Stomach smooth muscle (tissue), 2 donors: ENCODE measurements around the gene FRK.
"Not testable (repeated sequence)": the region's sequence is repeated elsewhere in the genome, so short reads cannot be mapped to it uniquely, and the experiment has no call there.

ENCODE experiments used
- H3K27ac ChIP-seq: one replicate; pipeline ENCODE4 v1.7.0; 2013; ENCODE audit warnings: mild to moderate bottlenecking, low read length, inconsistent platforms
- H3K27me3 ChIP-seq, 2 donors: one replicate each; pipeline ENCODE4 v1.7.0; 2013; ENCODE audit warnings: low read length in 2 of 2; ENCODE audit not compliant: insufficient read depth in 2 of 2, control insufficient read depth in 1 of 2
- H3K36me3 ChIP-seq, 2 donors: one replicate each; pipeline ENCODE4 v1.7.0; 2013; ENCODE audit warnings: low read length in 2 of 2; ENCODE audit not compliant: control insufficient read depth in 2 of 2, insufficient read depth in 2 of 2
- H3K4me1 ChIP-seq: one replicate; pipeline ENCODE4 v1.7.0; 2013; ENCODE audit warnings: low read length; ENCODE audit not compliant: control insufficient read depth, insufficient read depth
- H3K4me3 ChIP-seq, 2 donors: one replicate each; pipeline ENCODE4 v1.7.0; 2013; ENCODE audit warnings: low read length in 2 of 2
- H3K9ac ChIP-seq, 2 donors: one replicate each; pipeline ENCODE4 v1.7.0; 2013; ENCODE audit warnings: low read length in 2 of 2, mild to moderate bottlenecking in 1 of 2
- H3K9me3 ChIP-seq, 2 donors: one replicate each; pipeline ENCODE4 v1.7.0; 2013; ENCODE audit warnings: low read length in 2 of 2; ENCODE audit not compliant: control insufficient read depth in 2 of 2
- donor health status: healthy.
- donor health status: Pancreatic carcinoma.

The FRK gene

GRCh38 chr6:116096979-116097816, 36.5 kb upstream of the FRK start:
- H3K27me3 ChIP-seq, result no peaks in the 10 kb centered on the region
- peaks cover 0 to 4% of the 10 kb centered on the region in 2 donors for H3K9me3 ChIP-seq
- H3K27ac ChIP-seq, result no peak overlapping the region

GRCh38 chr6:116096048-116096759, 35.5 kb upstream of the FRK start:
- H3K27ac ChIP-seq, H3K4me1 ChIP-seq: not testable (repeated sequence)

More at GRCh38 chr6:116096979-116097816, 36.5 kb upstream of the FRK start:
- Histone ChIP-seq H3K9ac (no peak overlapping the region), H3K4me1 (peaks cover 5% of the 10 kb centered on the region), H3K36me3 (no peaks in the 10 kb centered on the region), H3K4me3 (no peak overlapping the region)

DNA sequence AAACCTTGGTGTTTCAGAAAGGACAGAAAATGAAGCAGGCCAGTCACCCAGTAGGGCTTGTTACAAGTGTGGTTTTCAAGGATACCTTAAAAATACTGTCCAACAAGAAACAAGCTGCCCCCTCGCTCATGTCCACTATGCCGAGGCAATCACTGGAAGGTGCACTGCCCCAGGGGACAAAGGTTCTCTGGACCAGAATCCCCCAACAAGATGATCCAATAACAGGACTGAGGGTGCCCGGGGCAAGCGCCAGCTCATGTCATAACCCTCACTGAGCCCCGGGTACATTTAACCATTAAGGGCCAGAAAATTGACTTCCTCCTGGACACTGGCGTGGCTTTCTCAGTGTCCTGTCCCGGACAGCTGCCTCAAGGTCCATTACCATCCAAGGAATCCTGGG, 33.4 kb upstream of the FRK start:
- H3K27me3 ChIP-seq, result no peaks in the 10 kb centered on the region
- no peaks in the 10 kb centered on the region for H3K4me1 ChIP-seq
- peaks cover 0 to 4% of the 10 kb centered on the region in 2 donors for H3K9me3 ChIP-seq
- H3K36me3 ChIP-seq, result no peaks in the 10 kb centered on the region
- no peak overlapping the region for H3K9ac ChIP-seq
- no peak overlapping the region for H3K27ac ChIP-seq
- H3K4me3 ChIP-seq, result no peak overlapping the region

More at GRCh38 chr6:116096048-116096759, 35.5 kb upstream of the FRK start:
- H3K9me3 ChIP-seq, H3K36me3 ChIP-seq, H3K9ac ChIP-seq, H3K27me3 ChIP-seq, H3K4me3 ChIP-seq: not testable (repeated sequence)

GRCh38 chr6:116090251-116090650, 29.6 kb upstream of the FRK start:
- Histone ChIP-seq H3K9ac (no peak overlapping the region), H3K4me1 (no peaks in the 10 kb centered on the region), H3K27ac (no peak overlapping the region), H3K4me3 (no peak overlapping the region), H3K9me3 (no peaks in the 10 kb centered on the region), H3K27me3 (no peaks in the 10 kb centered on the region), H3K36me3 (no peaks in the 10 kb centered on the region)

DNA sequence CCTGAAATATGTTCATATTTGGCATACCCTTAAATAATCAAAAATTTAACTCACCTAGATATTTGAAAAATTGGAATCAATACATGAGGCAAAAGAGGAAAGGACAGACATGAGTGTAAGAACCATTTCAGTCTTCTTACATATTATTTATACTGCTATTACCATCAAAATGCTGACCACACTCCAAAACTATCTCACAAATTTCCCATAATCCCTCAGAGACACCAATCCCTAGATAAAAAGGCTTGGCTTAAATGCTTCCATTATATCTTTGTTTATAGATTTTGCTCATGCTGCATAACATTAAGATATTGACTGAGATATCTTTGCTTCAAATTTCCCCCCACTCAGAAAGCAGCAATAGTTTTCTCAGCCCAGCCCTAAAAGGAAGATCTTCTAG, 28.3 kb upstream of the FRK start:
- H3K4me1 ChIP-seq, result no peaks in the 10 kb centered on the region
- H3K27ac ChIP-seq, result no peak overlapping the region
- no peak overlapping the region for H3K4me3 ChIP-seq
- H3K36me3 ChIP-seq, result no peaks in the 10 kb centered on the region
- H3K9ac ChIP-seq, result no peak overlapping the region
- H3K27me3 ChIP-seq, result no peaks in the 10 kb centered on the region
- H3K9me3 ChIP-seq, result no peaks in the 10 kb centered on the region

DNA sequence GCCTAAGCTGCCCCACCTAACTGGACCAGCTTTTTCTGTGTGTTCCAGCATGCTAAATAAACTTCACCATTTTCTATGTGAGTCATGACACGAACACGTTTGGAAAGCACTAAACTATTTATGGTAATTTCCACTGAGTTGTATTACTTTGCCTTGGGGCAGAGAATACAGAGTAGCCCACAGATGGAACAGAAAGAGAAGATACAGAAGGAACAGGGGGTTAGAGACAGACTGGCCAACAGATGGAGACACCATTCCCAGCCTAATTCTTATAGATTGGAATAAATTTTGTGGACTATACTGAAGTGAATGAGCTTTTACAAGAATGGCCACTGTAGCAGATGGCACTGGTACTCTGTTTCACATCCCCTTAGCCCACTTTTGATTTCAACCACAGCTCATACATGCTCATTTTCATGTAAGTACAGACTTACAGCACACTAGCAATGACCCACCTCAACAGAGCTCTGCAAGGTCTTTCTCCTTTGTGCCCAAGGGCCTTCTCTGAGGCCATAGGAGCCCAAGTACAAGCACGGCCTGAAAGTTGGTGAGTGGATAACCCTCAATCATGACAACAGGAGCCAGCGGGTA, 26.8 kb upstream of the FRK start:
- H3K27ac ChIP-seq, result no peak overlapping the region
- no peak overlapping the region for H3K4me3 ChIP-seq
- H3K27me3 ChIP-seq, result no peaks in the 10 kb centered on the region
- H3K36me3 ChIP-seq, result no peaks in the 10 kb centered on the region
- H3K9me3 ChIP-seq, result no peaks in the 10 kb centered on the region
- no peak overlapping the region for H3K9ac ChIP-seq
- H3K4me1 ChIP-seq, result no peaks in the 10 kb centered on the region

DNA sequence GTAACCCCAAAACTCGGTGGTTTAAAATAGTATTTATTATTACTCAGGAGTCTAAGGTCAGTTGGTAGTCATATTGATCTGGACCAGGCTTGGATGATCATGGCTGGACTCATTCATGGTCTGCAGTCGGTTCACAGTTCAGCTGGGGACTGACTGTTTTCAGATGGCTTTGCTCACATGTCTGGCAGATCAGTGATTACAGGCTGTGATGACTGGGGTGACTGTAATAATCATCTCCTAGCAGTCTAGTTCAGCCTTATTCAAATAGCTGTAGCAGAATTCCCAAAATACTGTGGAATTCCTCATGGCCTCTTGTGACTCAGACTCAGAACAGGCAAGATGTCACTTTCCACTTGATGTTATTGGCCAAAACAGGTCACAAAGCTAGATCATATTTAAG, 23.6 kb upstream of the FRK start:
- no peak overlapping the region for H3K4me3 ChIP-seq
- H3K4me1 ChIP-seq, result no peaks in the 10 kb centered on the region
- H3K9me3 ChIP-seq, result no peaks in the 10 kb centered on the region
- H3K9ac ChIP-seq, result no peak overlapping the region
- H3K27ac ChIP-seq, result no peak overlapping the region
- H3K36me3 ChIP-seq, result no peaks in the 10 kb centered on the region
- no peaks in the 10 kb centered on the region for H3K27me3 ChIP-seq

DNA sequence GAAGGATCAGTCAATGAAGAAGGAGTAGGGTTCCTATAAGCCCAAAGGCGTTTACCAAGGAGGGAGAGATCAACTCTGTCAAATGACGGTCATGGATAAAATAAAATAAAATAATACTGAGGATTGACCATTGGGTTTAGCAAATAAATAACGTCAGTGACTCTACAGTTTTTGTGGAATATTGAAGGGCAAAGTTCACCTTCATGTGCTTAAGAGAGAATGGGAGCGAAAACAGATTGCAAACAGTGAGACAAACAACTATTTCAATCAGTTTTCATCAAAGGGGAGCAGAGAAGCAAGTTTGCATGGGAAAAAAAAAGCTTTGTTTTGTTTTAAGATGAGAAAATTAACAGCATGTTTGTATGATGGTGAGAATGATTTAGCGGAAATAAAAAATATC, 22.4 kb upstream of the FRK start:
- Histone ChIP-seq H3K27me3 (no peaks in the 10 kb centered on the region), H3K4me3 (no peak overlapping the region), H3K36me3 (no peaks in the 10 kb centered on the region), H3K9ac (no peak overlapping the region), H3K27ac (no peak overlapping the region), H3K4me1 (no peaks in the 10 kb centered on the region), H3K9me3 (no peaks in the 10 kb centered on the region)

- Histone ChIP-seq H3K9me3 (no peaks in the 10 kb centered on the region), H3K27me3 (no peaks in the 10 kb centered on the region), H3K4me3 (no peak overlapping the region), H3K27ac (no peak overlapping the region), H3K9ac (no peak overlapping the region), H3K36me3 (no peaks in the 10 kb centered on the region), H3K4me1 (no peaks in the 10 kb centered on the region)
These were observed 18.3 kb upstream of the FRK start for GRCh38 chr6:116078945-116079344.

DNA sequence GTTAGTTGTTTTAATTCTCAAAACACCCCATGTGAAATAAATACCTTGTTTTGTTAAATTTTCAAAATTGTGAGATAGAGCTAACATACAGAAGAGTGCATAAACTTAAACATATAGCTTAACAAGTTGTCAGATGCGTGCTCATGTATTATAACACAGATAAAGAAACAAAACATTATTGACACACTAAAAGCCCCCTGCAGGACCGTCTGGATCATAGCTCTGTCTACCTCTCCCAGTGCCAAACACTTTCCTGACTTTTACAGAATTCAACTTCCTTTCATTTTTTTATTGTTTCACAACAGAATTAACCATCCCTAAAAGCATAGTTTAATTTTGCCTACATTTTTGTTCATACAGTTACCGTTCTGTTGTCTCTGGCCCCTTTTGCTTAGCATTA, 17.8 kb upstream of the FRK start:
- no peak overlapping the region for H3K9ac ChIP-seq
- H3K36me3 ChIP-seq, result no peaks in the 10 kb centered on the region
- no peaks in the 10 kb centered on the region for H3K4me1 ChIP-seq
- H3K27ac ChIP-seq, result no peak overlapping the region
- H3K9me3 ChIP-seq, result no peaks in the 10 kb centered on the region
- H3K4me3 ChIP-seq, result no peak overlapping the region
- H3K27me3 ChIP-seq, result no peaks in the 10 kb centered on the region
